HG02840 (cell line): ENCODE measurements around the gene CSF3R.

Source experiments
- ATAC-seq: cut with Tn5 transposase; IDR thresholded peaks from one replicate; pipeline ENCODE4 v1.9.1; 2021; ENCODE audit warnings: mild to moderate bottlenecking, moderate library complexity, moderate number of reproducible peaks; ENCODE audit not compliant: unreplicated experiment, low FRiP score

The CSF3R gene

DNA sequence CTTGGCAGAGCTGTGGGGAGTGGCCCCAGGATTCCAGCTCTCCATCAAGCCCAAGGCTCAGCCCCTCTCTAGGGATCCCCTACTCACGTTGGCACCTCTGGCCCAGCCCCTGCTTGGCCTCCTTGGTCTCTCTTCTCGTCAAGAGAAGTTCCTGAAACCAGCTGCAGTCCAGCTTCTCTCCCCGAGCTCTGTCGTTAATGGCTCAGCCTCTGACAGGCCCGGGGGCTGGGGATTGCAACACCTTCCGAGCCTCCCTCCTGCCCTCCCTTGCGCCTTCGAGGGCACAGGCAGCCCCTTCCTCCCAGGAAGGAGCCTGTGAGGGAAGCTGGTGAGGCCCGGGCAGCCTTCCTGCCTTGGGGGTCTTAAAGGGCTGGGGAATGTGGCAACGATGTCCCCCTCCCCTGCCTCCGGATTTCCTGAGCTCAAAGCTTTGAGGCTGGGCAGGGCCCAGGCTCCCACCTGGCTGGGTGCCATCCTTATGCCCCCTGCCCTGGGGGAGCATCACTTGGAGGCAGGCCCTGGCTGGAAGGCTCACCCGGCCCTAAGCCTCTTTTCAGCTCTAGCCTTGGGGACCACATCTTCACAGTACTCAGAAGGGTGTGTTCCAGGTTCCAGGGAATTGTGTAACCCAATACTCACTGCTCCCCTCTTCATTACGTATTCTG lies at the start of gene CSF3R:
Gene CSF3R (minus strand): TSS at position 190 of the 665 bp plus-strand sequence. CDS start 3,417 bp downstream, outside the sequence.
- ATAC-seq, result no peak

DNA sequence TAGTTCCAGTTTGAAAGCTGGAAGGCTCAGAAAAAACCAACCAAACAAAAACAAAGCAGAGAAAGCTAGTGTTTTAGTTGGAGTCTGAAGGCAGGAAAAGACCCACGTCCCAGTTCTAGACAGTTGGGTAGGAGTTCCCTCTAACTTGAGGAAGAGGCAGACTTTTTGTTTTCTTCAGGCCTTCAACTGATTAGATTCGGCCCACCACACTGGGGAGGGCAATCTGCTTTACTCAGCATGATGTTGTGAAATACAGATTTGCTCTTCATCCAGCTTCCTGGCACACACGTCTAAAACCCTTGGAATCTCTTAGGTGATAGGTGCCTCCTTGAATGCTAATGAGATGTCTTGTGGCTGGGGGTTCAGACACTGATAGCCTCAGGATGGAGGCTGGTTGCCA lies 49.1 kb upstream of the CSF3R start:
- no peak for ATAC-seq

DNA sequence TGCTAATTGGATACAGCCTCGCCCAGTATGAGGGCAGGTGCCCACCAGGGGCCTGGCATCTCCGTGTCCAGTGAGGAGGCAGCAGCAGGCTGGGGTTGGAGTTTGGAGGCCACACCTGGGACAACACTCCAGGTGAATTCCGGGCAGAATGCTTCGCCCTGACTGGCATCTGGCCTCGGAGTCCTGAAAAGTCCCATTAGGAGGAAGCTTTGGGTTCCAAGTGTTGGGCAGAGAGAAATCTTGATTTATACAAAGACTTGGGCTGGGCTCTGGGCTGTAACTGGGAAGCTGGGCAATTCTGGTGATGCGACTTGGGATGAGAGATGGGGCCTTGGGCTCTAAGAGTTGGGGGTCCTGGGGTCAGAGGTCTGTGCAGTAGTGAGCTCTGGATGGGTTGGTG lies 48.1 kb upstream of the CSF3R start:
- ATAC-seq, result no peak

DNA sequence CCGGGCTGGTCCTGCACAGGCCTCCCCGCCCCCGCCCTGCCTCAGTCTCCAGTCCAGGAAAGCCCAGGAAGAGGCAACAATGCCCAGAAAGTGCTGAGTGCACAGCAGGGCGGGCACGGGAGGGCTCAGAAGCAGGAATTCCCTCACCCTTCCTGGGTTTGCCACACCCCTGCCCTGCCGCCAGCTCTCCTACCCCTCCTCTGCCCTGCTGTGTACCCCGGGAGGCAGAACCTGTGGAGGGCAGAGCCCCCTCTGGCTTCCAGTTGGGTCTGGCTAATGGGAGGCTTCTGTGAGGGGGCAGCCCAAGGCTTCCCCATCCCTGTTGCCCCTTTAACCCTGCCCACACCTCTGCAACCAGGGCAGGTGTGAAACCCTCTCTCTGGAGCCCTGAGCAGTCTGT lies 47.5 kb upstream of the CSF3R start:
- ATAC-seq, result no peak

DNA sequence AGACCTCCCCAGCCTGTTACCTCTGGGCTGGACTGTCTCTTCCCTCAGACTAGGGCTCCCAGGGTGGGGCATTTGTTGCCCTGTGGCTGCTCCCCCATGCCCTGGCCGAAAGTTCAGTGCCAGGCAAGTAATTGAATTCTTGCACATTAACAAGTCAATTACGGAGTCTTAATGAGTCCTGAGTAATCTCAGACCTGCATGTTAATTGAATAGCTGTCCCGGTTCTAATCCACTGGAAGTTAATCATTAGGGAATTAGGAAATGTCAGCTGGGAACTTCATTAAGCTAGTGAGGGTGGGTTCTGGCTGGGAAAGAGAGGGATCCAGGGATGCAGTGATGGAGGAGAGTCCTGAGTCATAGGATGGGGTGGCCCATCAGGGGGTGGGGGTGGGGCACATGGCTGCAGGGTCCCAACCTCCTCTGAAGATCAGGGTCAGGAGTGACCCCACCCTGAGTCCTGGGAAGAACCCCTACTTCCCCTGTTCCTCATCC lies 47.1 kb upstream of the CSF3R start:
- no peak for ATAC-seq

DNA sequence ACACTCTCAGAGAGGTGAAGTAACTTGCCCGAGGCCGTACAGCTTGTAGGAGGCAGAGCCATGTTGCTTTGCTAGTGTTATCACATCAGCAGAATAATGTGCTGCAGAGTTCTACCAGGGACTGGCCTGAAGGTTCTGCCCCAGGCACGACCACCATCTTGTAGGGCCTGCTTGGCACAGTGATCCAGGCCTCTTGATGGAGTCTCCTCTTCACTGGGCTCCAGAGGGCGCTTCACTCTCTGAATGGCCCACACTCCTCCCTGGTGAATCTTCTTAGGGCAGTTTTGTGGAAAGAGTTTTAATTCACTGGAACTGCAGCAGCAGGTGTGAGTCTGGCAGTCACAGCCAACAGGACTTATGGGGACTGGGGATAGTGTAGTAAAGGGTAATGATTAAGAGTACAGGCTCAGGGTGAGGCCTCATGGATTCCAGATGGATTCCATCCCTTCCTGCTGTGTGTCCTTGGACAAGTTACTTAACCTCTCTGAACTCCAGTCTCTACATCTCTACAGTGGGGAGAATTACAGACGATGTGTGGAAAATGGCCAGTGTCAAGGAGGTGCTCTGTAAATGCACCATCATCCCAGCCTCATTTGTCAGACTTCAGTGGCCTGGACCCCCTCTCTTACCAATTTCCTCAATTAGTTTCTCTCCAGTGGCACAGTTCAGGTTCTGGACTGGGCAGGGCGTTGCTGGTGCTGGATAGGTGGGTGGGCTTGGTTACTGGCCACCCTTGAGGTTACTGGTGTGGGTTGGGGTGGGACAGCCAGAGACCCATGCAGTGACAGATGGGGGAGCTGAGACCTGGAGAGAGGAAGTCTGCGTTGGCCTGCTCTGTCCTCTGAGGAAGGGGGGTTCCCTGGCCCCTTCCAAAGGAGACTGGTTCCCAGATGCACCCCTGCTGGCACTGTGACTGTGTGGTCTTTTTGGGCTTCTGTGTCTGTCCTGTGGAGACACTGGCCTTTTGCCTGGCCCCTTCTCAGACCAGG lies 45.9 kb upstream of the CSF3R start:
- ATAC-seq, result no peak

DNA sequence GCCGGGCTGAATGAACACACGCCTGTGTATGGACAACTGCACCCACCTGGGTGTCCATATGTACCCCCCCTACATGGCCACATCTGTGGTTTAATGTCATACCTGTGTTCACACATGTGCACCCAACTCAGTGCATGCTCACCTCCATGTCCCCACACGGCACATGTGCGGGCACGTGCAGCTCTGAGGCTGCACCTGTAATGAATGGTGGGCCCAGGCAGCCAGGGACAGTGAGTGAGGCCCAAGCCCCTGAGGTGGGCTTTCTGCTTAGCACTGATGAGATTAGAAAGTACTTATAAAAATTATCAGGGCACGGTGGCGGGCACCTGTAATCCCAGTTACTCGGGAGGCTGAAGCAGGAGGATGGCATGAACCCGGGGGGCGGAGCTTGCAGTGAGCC lies 42.5 kb upstream of the CSF3R start:
- ATAC-seq, result no peak

DNA sequence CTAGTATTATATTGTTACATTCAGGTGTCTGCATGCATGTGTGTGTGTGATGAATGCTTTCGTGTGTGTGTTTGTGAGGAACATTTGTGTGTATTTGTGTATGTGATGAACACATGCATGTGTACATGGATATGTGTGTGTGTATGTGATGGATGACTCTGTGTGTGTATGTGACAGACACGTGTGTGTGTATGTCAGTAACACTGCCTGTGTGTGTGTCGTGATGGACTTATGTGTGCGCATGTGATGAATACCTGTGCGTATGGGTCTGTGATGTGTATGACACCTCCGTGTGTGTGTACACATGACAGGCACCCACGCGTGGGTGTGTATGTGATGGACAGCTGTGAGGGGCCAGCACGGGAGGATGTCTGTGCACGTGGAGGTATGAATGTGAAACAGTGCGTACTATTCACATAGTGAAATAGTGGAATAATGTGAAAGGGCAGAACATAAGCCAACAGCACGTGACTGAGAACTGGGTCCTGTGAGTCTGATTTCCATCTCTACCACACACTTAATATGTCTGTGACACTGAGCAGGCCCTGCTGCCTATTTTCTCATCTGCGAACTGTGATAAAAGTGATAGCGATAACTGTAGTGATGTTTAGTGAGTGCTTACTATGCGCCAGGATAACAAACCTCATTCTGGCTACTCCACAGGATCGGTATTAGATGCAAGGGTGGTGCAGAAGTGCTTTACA lies 41.8 kb upstream of the CSF3R start:
- ATAC-seq, result no peak

DNA sequence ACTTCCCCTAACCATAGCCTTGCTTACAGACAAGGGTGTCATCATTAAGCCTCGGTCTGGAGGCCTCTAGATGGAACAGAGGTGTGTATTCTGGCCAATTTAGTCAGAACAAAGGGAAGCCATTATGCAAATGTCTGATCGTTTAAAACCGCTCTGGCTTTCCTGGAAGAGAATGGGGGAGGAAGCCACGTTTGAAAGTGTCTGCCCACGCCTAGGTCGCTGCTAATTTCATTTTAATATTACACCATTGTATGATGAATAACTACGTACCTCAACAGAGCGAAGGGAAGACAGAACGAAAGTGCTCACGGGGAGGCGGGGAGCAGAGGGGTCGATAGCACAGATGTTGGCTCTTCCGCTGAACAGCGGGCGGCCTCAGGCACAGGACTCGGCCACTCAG lies 41.1 kb upstream of the CSF3R start:
- ATAC-seq, result no peak

DNA sequence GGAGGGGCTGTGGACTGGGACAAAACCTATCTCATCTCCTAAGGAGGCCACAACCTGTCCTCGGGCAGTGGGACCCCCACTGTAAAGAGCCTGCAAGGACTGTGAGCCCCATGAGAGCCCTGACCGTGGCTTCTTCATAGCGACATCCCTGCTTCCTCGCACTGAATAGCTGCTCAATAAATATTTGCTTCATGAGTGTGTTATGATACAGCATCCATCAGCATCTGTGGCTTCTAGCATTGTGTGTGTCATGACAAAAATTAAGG lies 40.5 kb upstream of the CSF3R start:
- ATAC-seq, result no peak

DNA sequence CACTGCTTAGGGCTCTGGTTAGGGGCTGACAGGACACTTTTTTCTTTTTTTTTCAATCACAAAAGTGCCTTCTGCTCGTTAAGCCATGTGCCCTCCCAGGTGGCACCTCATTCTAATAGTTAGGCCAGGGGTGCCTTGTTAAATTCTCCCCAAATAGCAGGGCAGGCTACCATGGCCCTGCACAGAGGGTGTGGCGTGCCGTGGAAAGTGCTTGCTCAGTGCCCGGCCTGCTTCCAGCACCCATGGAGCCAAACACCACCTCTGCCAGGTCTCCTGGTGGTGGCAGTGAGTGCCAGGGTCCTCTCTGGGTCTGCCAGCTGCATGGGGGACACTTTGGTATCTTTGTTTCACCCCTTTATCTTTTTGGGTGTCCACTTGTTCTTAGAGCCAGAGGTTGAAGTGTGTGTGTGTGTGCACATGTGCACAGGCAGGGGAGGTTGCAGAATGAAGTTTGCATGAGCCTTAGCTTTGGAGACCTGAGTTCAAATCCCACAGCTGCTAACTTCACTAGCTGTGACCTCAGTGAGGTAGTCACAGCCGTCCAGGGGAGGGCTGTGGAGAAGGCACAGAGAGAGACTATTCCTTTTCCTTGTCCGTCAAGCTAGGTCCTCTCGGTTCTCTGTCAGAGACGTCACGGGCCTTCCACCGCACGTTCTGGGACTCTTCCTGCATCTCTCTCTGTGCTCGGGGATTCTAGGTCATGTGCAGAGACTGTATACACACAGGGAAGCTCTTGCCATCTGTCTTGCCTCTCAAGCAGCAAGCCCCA lies 39.9 kb upstream of the CSF3R start:
- ATAC-seq, result no peak

DNA sequence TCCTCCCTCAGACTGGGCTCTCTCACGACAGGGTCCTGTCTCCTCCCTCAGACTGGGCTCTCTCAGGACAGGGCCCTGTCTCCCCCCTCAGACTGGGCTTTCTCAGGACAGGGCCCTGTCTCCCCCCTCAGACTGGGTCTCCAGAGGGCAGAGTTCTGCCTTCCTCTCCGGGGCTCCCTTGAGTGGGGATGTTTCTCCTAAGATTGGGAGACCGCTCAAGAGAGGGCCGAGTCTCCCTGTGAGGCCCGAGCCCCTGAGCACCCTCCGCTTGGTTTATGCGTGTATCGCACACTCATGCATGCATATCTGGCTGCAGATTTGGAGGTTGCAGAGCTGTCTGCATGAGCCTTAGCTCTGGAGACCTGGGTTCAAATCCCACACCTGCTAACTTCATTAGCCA lies 39.3 kb upstream of the CSF3R start:
- ATAC-seq, result no peak

DNA sequence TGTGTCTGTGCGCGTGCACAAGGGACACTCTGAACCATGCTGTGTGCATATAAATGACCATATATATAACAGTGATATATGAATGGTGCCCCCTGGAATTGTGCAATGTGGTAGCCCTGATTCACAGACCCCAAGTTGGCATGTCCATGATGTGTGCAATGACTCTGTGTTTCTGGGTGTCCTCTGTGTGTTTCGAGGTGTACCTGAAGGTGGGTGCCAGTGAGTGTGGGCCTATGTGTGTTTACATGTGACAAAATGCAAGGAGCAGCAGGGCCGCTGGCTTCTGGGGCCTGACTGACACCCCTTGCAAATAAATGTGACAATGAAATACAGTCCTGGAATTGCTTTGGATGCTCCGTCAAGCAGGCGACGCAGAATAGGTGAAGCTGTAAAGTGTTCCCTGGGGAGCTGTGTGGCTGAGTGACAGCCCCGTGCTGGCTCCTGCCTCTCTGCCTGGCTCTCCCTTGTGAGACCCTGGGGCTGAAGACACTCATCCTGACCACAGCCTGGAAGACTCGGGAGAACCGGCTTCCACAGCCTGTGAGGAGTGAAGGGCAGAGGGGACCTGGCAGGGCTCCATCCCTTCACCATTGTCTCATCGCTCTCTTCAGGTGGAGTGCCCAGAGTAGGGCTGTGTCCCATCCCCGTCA lies 38.2 kb upstream of the CSF3R start:
- no peak for ATAC-seq

DNA sequence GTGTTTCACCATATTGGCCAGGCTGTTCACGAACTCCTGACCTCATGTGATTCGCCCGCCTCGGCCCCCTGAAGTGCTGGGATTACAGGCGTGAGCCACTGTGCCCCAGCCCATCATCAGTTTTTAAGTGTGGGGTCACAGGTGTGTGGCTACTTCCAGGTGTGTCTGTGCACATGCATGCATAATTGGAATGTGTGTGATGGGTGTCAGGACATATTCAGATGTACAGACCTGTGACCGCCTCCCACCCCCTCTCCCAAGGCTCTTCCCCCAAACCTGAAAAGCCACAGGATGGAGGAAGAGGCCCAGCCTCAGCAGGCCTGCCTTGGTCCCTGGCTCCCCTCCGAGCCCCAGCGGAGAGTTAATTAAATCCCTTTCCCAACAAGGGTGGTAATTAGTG lies 37.3 kb upstream of the CSF3R start:
- no peak for ATAC-seq

DNA sequence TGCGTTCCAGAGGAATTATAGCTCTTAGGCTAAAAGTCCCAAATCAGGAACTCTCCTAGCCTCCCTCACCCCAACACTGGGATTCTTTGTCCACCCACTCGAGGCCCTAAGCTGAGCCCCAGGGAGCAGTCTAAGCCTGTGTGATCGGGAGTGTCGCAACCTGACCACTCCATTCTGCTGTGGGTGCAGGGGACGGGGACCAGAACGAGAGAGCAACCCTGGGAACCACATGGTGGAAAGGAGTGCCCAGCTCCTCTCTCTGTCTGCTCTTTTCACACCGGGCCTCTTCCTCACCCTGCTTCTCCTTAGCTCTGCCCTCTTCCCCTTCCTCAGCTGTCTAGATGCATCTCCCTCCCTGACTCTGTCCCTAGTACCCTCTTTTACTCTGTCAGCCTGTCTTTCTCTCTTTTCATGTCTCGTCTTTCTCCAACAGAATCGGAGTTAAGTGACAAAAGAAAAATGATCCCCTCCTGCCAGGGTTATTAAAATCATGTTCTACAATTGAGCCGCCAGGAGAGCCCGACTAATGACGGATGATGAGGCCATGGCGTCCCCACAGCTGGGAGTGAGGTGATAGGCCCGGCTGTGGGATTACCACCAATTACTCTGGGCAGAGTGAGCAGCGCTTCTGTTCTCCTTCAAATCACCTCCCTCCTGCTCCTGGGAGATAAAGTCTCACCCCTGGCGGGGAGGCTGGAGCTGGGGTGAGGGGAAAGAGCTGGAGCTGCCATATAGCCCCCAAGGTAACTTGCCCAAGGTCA lies 34.5 kb upstream of the CSF3R start:
- ATAC-seq, result no peak

DNA sequence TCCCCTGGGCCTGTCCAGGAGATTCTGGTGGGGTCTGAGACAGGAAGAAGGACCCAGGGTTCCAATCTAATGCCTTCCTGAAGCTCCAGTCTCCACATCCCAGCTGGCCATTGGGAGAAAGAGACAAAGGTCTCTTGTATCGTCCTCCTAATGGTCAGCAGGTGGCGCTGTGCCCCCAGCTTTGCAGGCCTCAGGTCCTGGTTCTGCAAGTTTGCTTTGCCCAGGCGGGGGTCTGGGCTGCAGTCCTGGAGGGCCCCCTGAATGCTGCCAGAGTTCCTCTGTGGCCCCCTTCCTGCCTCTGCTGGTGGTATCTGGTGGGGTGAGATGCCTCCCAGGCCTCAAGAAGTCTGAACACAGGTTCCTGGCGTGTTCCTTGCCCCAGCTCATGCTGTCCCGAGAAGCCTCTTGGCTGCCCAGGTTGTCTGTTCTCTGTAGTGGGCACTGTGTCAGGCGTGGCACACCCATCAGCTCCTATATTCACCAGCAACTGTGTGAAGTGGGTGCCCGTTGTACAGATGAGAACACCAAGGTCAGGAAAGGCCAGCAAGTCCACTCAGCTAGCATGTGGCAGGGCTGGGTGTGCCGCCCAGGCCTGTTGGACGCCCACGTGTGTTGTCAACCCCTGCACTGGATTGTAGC lies 33.8 kb upstream of the CSF3R start:
- no peak for ATAC-seq

DNA sequence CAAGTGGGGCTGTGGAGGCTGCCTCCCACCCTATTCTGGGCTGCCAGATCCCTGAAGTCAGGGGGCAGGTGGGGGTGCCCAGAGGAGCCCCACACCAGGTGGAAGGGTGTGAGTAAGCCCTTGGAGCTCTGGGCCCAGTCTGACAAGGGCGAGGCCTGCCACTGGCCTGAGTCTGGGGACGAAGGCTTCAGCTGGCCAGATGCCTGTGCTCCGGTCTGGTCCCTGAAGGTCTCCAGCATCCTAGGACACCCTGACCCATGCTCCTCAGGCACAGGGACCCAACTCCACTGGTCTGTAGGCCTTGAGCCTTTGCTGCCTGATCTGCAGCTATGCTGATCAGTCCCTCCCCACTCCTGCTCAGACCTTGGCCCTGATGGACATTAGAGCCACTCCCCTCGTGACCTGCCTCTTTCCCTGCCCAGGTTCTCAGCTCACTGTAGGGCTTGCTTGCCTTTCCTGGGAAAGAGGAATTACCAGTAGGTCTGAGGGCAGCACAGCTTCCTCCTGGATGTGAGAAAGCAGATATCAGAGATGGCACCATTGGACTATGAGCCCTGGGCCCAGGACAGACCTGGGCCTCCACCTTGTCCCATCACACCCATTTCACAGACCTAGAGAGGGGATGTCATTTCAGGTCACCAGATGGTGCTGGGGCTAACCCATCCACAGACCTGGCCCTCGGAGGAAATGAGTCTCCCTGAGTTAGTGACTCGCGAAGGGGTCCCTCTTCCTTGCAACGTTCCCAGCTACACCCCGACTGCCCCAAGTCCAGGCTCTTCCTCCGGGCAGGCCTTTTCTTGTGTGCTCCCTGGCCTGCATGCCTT lies 32.8 kb upstream of the CSF3R start:
- ATAC-seq, result no peak

DNA sequence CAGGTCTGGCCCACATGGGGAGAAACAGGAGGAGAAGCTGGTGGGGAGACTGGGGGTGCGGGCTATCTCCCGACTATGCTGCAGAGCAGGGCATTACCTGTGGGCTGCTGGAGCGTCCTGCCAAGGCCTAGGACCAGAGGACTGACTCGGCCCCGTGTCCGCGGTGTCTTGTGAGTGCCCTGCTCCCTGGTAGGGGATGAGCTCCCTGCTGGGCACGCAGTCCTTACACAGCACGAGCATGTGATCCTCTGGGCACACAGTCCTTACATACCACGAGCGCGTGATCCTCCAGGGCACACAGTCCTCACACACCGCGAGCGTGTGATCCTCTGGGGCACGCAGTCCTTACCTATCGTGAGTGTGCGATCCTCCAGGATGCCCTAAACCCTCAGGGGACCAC lies 31.8 kb upstream of the CSF3R start:
- no peak for ATAC-seq
